ENCODE measurements around the gene TMEM167A. TPM values are rescaled to one million over a fixed set of nuclear protein-coding genes. Genes with fewer than 3 reads are reported as not detected.

TMEM167A gene
- total RNA-seq, 1 experiment from 2014 or later = 108 TPM

DNA sequence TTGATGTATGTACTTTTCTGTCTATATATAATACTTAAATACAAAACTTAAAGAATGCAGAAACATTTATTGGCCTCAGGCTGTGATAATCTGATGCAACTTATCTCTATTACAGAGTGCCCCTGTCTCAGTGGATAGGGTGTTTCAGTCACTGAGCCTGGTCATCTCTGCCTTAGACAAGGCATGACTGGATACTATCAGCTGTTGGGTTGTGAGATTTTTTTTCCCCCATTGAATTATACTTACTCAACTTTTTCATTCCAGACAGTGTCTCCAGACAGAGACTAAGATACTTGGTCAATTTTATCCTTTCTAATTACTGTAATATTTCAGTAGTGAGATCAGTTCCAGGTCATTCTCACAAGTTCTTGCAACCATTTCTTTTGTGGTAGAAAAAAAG lies 26.8 kb upstream of the TMEM167A start:
- H3K27me3 ChIP-seq (ENCODE audit: insufficient read depth, low read length) = no peaks in the 10 kb centered on the region
- H3K4me3 ChIP-seq (replicated peaks in 1 of 2; ENCODE audit: low read depth in 1 of 2, low read length in 2 of 2) = no peak overlapping the region
- H3K9me3 ChIP-seq (ENCODE audit: control insufficient read depth in 1 of 2, insufficient read depth in 1 of 2, low read depth in 1 of 2, low read length in 2 of 2) = no peaks in the 10 kb centered on the region
- no peak overlapping the region for H2AFZ ChIP-seq (ENCODE audit: low read depth, low read length, poor library complexity, severe bottlenecking)
- ChIA-PET CTCF (no interaction called here), POLR2A (no interaction called here), RAD21 (ENCODE audit: low non-redundant PET in 1 of 2, low total read pairs in 2 of 2, uncharacterized antibody in 2 of 2, unreplicated experiment in 2 of 2) (no interaction called here)
- peaks cover 10 to 13% of the 10 kb centered on the region in 2 experiments for H3K4me1 ChIP-seq (ENCODE audit: control insufficient read depth in 1 of 2, insufficient read depth in 2 of 2, low read length in 2 of 2)
- intact Hi-C loops (cut with micrococcal nuclease) = no loop called here
- no peaks in the 10 kb centered on the region for H3K36me3 ChIP-seq (ENCODE audit: control insufficient read depth in 1 of 2, insufficient read depth in 2 of 2, low read length in 2 of 2)
- no TSS peak for BruUV-seq (replicated peaks)
- H4K20me1 ChIP-seq (ENCODE audit: insufficient read depth) = no peaks in the 10 kb centered on the region
- H3K79me2 ChIP-seq (ENCODE audit: insufficient read depth, low read length) = peaks cover 47% of the 10 kb centered on the region
- no peaks in the 10 kb centered on the region for H3K9me2 ChIP-seq (ENCODE audit: insufficient read depth)
- DNase-seq (ENCODE audit: low read depth, low spot score) = no peak
- H3K27ac ChIP-seq (ENCODE audit: low read depth, low read length) = no peak overlapping the region
- TF ChIP-seq POLR2A (IDR thresholded peaks at IDR 0.05; ENCODE audit: borderline replicate concordance, extremely low read depth, insufficient read depth, insufficient read length) (no peak), SRF (IDR thresholded peaks at IDR 0.05; ENCODE audit: low read depth) (no peak), RAD21 (IDR thresholded peaks at IDR 0.05; ENCODE audit: low read depth) (no peak), POLR2AphosphoS5 (IDR thresholded peaks at IDR 0.05; ENCODE audit: low read depth, low read length) (no peak), FOSL1 (IDR thresholded peaks at IDR 0.05; ENCODE audit: low read depth) (no peak), YY1 (IDR thresholded peaks at IDR 0.05; ENCODE audit: extremely low read depth, insufficient replicate concordance, low read depth, low read length) (no peak), EZH2 (IDR thresholded peaks at IDR 0.05) (no peak), ZNF274 (IDR thresholded peaks at IDR 0.05; ENCODE audit: low read depth, low read length) (no peak), ELF1 (IDR thresholded peaks at IDR 0.05; ENCODE audit: borderline replicate concordance, low read depth) (no peak), ZFX (IDR thresholded peaks at IDR 0.05) (no peak), TCF7L2 (IDR thresholded peaks at IDR 0.05; ENCODE audit: borderline replicate concordance, extremely low read depth, insufficient read depth, insufficient read length) (no peak), CEBPB (IDR thresholded peaks at IDR 0.05; ENCODE audit: low read depth) (no peak), EZH2phosphoT487 (IDR thresholded peaks at IDR 0.05; ENCODE audit: borderline replicate concordance) (no peak), SIN3A (IDR thresholded peaks at IDR 0.05; ENCODE audit: low read depth) (no peak), SP1 (IDR thresholded peaks at IDR 0.05; ENCODE audit: low read depth) (no peak), JUND (IDR thresholded peaks at IDR 0.05) (no peak)
- TF ChIP-seq, protein P1, sequence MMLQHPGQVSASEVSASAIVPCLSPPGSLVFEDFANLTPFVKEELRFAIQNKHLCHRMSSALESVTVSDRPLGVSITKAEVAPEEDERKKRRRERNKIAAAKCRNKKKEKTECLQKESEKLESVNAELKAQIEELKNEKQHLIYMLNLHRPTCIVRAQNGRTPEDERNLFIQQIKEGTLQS (IDR thresholded peaks at IDR 0.05) = no peak
- TF ChIP-seq, protein P2, sequence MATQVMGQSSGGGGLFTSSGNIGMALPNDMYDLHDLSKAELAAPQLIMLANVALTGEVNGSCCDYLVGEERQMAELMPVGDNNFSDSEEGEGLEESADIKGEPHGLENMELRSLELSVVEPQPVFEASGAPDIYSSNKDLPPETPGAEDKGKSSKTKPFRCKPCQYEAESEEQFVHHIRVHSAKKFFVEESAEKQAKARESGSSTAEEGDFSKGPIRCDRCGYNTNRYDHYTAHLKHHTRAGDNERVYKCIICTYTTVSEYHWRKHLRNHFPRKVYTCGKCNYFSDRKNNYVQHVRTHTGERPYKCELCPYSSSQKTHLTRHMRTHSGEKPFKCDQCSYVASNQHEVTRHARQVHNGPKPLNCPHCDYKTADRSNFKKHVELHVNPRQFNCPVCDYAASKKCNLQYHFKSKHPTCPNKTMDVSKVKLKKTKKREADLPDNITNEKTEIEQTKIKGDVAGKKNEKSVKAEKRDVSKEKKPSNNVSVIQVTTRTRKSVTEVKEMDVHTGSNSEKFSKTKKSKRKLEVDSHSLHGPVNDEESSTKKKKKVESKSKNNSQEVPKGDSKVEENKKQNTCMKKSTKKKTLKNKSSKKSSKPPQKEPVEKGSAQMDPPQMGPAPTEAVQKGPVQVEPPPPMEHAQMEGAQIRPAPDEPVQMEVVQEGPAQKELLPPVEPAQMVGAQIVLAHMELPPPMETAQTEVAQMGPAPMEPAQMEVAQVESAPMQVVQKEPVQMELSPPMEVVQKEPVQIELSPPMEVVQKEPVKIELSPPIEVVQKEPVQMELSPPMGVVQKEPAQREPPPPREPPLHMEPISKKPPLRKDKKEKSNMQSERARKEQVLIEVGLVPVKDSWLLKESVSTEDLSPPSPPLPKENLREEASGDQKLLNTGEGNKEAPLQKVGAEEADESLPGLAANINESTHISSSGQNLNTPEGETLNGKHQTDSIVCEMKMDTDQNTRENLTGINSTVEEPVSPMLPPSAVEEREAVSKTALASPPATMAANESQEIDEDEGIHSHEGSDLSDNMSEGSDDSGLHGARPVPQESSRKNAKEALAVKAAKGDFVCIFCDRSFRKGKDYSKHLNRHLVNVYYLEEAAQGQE (IDR thresholded peaks at IDR 0.05; ENCODE audit: low read depth) = no peak
- TF ChIP-seq, protein P3, sequence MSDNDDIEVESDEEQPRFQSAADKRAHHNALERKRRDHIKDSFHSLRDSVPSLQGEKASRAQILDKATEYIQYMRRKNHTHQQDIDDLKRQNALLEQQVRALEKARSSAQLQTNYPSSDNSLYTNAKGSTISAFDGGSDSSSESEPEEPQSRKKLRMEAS (IDR thresholded peaks at IDR 0.05) = no peak
- TF ChIP-seq, protein P4, sequence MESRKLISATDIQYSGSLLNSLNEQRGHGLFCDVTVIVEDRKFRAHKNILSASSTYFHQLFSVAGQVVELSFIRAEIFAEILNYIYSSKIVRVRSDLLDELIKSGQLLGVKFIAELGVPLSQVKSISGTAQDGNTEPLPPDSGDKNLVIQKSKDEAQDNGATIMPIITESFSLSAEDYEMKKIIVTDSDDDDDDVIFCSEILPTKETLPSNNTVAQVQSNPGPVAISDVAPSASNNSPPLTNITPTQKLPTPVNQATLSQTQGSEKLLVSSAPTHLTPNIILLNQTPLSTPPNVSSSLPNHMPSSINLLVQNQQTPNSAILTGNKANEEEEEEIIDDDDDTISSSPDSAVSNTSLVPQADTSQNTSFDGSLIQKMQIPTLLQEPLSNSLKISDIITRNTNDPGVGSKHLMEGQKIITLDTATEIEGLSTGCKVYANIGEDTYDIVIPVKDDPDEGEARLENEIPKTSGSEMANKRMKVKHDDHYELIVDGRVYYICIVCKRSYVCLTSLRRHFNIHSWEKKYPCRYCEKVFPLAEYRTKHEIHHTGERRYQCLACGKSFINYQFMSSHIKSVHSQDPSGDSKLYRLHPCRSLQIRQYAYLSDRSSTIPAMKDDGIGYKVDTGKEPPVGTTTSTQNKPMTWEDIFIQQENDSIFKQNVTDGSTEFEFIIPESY (IDR thresholded peaks at IDR 0.05; ENCODE audit: extremely low read depth, insufficient replicate concordance, low read length) = no peak
- no peak overlapping the region for H3K9ac ChIP-seq (ENCODE audit: low read length)
- H3K4me2 ChIP-seq (ENCODE audit: low read length) = no peak overlapping the region
- no peak for ATAC-seq
